NCI-H69 (cell line): ENCODE results near the gene MDC1.

Source experiments
- DNase-seq: peaks from one replicate; lab custom pipeline; 2025; lab: John Stamatoyannopoulos, UW

Gene MDC1

GRCh38 chr6:30707281-30707850, 9.7 kb downstream of the MDC1 start:
- peak; percentile 94 for DNase-seq

GRCh38 chr6:30705620-30706019, 11.5 kb downstream of the MDC1 start:
- no peak for DNase-seq

GRCh38 chr6:30703821-30704220, 13.3 kb downstream of the MDC1 start:
- no peak for DNase-seq

GRCh38 chr6:30703011-30703410, 14.1 kb downstream of the MDC1 start:
- DNase-seq, result no peak

GRCh38 chr6:30700340-30700739, 16.7 kb downstream of the MDC1 start:
- DNase-seq, result no peak

- DNase-seq, result no peak
Measured at GRCh38 chr6:30696432-30696831, 20.6 kb downstream of the MDC1 start.

GRCh38 chr6:30691208-30691847, 25.8 kb downstream of the MDC1 start:
- DNase-seq, result peak; percentile 76

GRCh38 chr6:30690403-30691207, 26.5 kb downstream of the MDC1 start, which contains the start of gene NRM:
Gene NRM, minus strand, starts transcription at chr6:30690984. Its CDS starts 10 bp downstream, at chr6:30690974.
- DNase-seq, result peak; percentile 95

GRCh38 chr6:30689985-30690384, 27.1 kb downstream of the MDC1 start:
- DNase-seq, result no peak

- DNase-seq, result no peak
Measured at GRCh38 chr6:30689022-30689865, 27.8 kb downstream of the MDC1 start.

- DNase-seq, result peak; percentile 17
Measured at GRCh38 chr6:30688569-30688968, 28.5 kb downstream of the MDC1 start.

GRCh38 chr6:30687659-30688431, 29.2 kb downstream of the MDC1 start:
- DNase-seq, result no peak

GRCh38 chr6:30686908-30687658, 30.0 kb downstream of the MDC1 start:
- peak; percentile 97 for DNase-seq

- DNase-seq, result peak; percentile 76
Measured at GRCh38 chr6:30686009-30686907, 30.8 kb downstream of the MDC1 start, which contains the start of gene PPP1R18. Gene PPP1R18, minus strand, starts transcription at chr6:30686645. Its CDS starts 627 bp downstream, at chr6:30686018.

- no peak for DNase-seq
Measured at GRCh38 chr6:30685157-30686008, 31.7 kb downstream of the MDC1 start.

- DNase-seq, result no peak
Measured at GRCh38 chr6:30684386-30685156, 32.5 kb downstream of the MDC1 start.

GRCh38 chr6:30683980-30684338, 33.1 kb downstream of the MDC1 start:
- DNase-seq, result no peak
